Activated T-cell treated with anti-CD3 and anti-CD28 coated beads, Interleukin-2, amount 50 U/mL, for 72 hours (primary cell): ENCODE data around the gene COBLL1. TPM values are rescaled to one million over a fixed set of nuclear protein-coding genes. Genes with fewer than 3 reads are reported as not detected.

Experiments
- ATAC-seq, 2 donors: fragments of 150-1000 bp; cut with Tn5 transposase; replicated peaks in 1 of 2; 2 replicates each; pipeline ENCODE4 v1.10.0; 2021; ENCODE audit warnings: moderate library complexity in 2 of 2, mild to moderate bottlenecking in 1 of 2
- DNase-seq, 2 donors: peaks; one replicate each; pipeline ENCODE4 v3.0.0; 2021 to 2022; ENCODE audit warnings: mixed read lengths in 1 of 2
- H3K27ac Mint-ChIP-seq: one replicate; pipeline ENCODE4 v1.8.0; 2022; ENCODE audit warnings: mild to moderate bottlenecking, moderate library complexity, mixed read lengths
- H3K27me3 Mint-ChIP-seq: one replicate; pipeline ENCODE4 v1.8.0; 2022; ENCODE audit warnings: low read depth, mixed read lengths
- H3K36me3 Mint-ChIP-seq, 2 donors: one replicate each; pipeline ENCODE4 v1.8.0; 2022; ENCODE audit warnings: mixed read lengths in 2 of 2, mild to moderate bottlenecking in 1 of 2; ENCODE audit not compliant: insufficient read depth in 2 of 2
- H3K4me1 Mint-ChIP-seq: one replicate; pipeline ENCODE4 v1.8.0; 2022; ENCODE audit warnings: low read depth, mixed read lengths
- H3K4me3 Mint-ChIP-seq, 2 donors: one replicate each; pipeline ENCODE4 v1.8.0; 2022; ENCODE audit warnings: mild to moderate bottlenecking in 2 of 2, mixed read lengths in 2 of 2, moderate library complexity in 2 of 2
- H3K9me3 Mint-ChIP-seq, 2 donors: one replicate each; pipeline ENCODE4 v1.8.0; 2022; ENCODE audit warnings: mixed read lengths in 2 of 2
- total RNA-seq, 2 donors: library from RNA; stranded (reverse); gene quantifications; one replicate each; pipeline ENCODE4 v1.2.3, GENCODE V29; 2022

The COBLL1 gene
- total RNA-seq, 2 donors from 2014 or later = 0.23 to 0.58 TPM

- DNase-seq (no peak), ATAC-seq (no peak)
- Mint-ChIP-seq H3K4me1 (peaks cover 6% of the 10 kb centered on the region), H3K4me3 (no peak overlapping the region), H3K27ac (no peak overlapping the region), H3K36me3 (no peaks in the 10 kb centered on the region), H3K9me3 (peaks cover 3% of the 10 kb centered on the region in 2 donors), H3K27me3 (no peaks in the 10 kb centered on the region)
These were observed 60.2 kb downstream of the COBLL1 start for GRCh38 chr2:164781394-164781793.

GRCh38 chr2:164780611-164781178 is 60.9 kb downstream of the COBLL1 start:
- Mint-ChIP-seq H3K36me3 (no peaks in the 10 kb centered on the region), H3K9me3 (peaks cover 3% of the 10 kb centered on the region in 2 donors), H3K4me1 (peaks cover 6% of the 10 kb centered on the region), H3K4me3 (no peak overlapping the region), H3K27ac (no peak overlapping the region), H3K27me3 (peaks cover 5% of the 10 kb centered on the region)
- ATAC-seq (no peak), DNase-seq (no peak)

- no peak overlapping the region for H3K27ac Mint-ChIP-seq
- DNase-seq = no peak
These were observed 62.1 kb downstream of the COBLL1 start for GRCh38 chr2:164779383-164780057.

DNA sequence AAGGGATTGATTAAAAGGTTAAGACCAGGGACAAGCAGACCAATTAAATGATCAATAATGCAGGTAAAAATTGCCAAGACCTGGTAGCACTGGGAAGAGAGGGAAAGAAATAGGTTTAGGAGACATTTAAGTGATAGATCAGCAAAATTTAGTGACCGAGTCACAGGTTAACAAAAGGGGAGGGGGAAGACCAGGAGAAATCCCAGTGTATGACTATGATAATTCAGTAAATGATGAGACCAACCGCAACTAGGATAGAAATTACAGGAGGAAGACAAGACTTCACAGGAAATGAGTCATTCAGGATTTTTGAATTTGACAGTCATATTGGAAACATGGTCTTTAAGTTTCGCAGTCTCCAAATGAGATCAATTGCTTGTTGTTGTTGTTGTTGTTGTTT is 62.9 kb downstream of the COBLL1 start:
- DNase-seq (no peak), ATAC-seq (peak in 1 of 2 donors; percentile 76)
- peaks cover 5% of the 10 kb centered on the region for H3K27me3 Mint-ChIP-seq
- H3K9me3 Mint-ChIP-seq = peaks cover 3% of the 10 kb centered on the region in 2 donors
- H3K4me3 Mint-ChIP-seq = no peak overlapping the region
- no peak overlapping the region for H3K27ac Mint-ChIP-seq
- no peaks in the 10 kb centered on the region for H3K36me3 Mint-ChIP-seq
- peaks cover 6% of the 10 kb centered on the region for H3K4me1 Mint-ChIP-seq

More at GRCh38 chr2:164779383-164780057, 62.1 kb downstream of the COBLL1 start:
- Mint-ChIP-seq H3K4me3 (no peak overlapping the region), H3K27me3 (peaks cover 5% of the 10 kb centered on the region), H3K36me3 (no peaks in the 10 kb centered on the region), H3K9me3 (peaks cover 3% of the 10 kb centered on the region in 2 donors), H3K4me1 (peaks cover 6% of the 10 kb centered on the region)
- ATAC-seq = no peak

DNA sequence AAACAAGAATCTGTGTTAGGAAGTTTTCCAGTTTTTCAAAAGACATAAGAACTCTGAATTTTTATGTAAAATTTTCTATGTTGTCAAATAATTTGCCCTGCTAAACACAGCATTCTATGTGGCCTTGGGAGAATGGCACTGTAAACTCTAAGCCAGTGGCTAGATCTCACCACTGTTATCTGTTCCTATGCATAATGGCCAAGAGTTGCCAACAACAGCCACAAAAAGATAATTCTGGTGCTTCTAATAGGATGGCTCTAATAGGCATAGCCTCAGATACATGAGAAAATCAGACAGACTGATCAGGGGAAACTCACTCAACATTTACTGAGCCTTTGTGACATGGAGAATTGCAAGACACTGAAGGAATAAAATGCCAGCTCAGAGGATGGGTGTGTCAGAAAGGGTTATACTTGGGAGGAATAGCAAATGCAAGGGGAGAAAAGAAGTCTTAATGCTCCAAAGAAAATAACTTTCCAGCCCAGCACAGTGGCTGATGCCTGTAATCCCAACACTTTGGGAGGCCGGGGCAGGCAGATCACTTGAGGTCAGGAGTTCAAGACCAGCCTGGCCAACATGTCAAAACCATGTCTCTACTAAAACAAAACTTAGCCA is 63.7 kb downstream of the COBLL1 start:
- Mint-ChIP-seq H3K27ac (no peak overlapping the region), H3K4me1 (peaks cover 6% of the 10 kb centered on the region), H3K27me3 (peaks cover 5% of the 10 kb centered on the region), H3K9me3 (peaks cover 3% of the 10 kb centered on the region in 2 donors), H3K4me3 (no peak overlapping the region), H3K36me3 (no peaks in the 10 kb centered on the region)
- no peak for DNase-seq
- ATAC-seq = no peak

DNA sequence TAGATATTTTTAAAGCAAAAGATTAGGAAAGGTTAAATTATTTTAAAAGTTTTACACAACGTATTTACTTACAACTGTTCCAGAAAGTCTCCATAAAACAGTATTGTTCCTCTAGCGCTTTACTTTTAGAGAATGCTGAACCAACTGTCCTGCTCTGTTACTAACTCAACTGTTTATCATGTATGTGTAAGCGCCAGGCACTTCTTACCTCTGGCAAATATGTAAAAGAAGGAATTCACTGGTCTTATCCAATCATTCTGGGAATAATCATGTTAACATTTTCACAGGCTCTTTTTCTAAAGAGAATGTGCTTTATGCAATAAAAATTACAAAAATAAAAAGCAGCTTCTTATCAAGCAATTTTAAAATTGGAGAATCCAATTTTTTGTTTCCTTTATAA is 68.0 kb downstream of the COBLL1 start:
- Mint-ChIP-seq H3K4me1 (peaks cover 3% of the 10 kb centered on the region), H3K4me3 (no peak overlapping the region), H3K9me3 (peaks cover 1 to 3% of the 10 kb centered on the region in 2 donors), H3K27ac (no peak overlapping the region), H3K27me3 (peaks cover 15% of the 10 kb centered on the region), H3K36me3 (no peaks in the 10 kb centered on the region)
- no peak for ATAC-seq
- DNase-seq = no peak

- H3K9me3 Mint-ChIP-seq = peaks cover 0 to 3% of the 10 kb centered on the region in 2 donors
- H3K4me3 Mint-ChIP-seq = no peak overlapping the region
- no peak overlapping the region for H3K27ac Mint-ChIP-seq
- DNase-seq (no peak), ATAC-seq (no peak)
- peaks cover 15% of the 10 kb centered on the region for H3K27me3 Mint-ChIP-seq
- no peaks in the 10 kb centered on the region for H3K4me1 Mint-ChIP-seq
- H3K36me3 Mint-ChIP-seq = no peaks in the 10 kb centered on the region
These were observed 68.5 kb downstream of the COBLL1 start for GRCh38 chr2:164773091-164773490.

DNA sequence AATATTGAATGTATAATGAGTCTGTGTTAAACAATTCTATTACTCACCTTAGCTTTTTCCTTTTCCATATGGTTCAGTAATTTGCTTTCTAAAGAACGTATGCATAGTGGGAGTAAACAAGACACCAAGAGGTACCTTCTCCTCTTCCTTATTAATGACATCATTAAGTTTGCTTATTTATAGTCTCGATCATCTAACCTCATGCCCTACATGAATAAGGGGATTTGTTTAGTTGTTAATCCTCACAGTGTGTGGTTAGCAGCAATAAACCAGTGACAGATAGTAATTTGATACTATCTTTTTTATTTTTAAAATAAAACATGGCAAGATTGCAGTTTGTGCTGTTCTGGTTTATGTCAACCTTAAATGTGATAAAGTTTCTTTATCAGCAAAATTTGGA is 69.7 kb downstream of the COBLL1 start:
- ATAC-seq = no peak
- Mint-ChIP-seq H3K9me3 (no peaks in the 10 kb centered on the region), H3K4me1 (no peaks in the 10 kb centered on the region), H3K4me3 (no peak overlapping the region), H3K27ac (no peak overlapping the region), H3K27me3 (peaks cover 15% of the 10 kb centered on the region), H3K36me3 (no peaks in the 10 kb centered on the region)
- DNase-seq = no peak

DNA sequence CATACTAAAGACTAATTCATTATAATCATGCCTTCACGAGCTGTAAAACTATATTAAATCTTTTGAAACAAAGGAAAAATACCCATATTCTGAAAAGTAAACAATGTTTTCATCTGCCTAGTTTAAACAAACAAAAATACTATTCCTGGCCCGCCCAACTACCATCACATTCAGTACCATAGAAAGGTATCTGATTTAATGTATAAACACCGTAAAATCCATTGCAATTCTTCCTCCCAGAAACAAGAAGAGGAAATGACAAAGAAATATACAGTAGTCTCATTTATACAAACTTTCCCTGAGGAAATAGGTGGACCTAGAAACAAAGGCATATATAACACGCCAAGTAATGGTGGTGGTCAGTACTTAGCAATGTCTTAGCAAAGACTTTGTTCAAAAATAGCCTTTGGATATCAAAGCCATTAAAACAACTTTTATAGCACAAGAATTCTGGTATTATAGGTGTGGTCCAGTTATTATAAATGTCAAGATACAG is 71.2 kb downstream of the COBLL1 start:
- no peaks in the 10 kb centered on the region for H3K36me3 Mint-ChIP-seq
- H3K27me3 Mint-ChIP-seq = peaks cover 21% of the 10 kb centered on the region
- no peak for DNase-seq
- no peaks in the 10 kb centered on the region for H3K9me3 Mint-ChIP-seq
- no peak for ATAC-seq
- H3K27ac Mint-ChIP-seq = no peak overlapping the region
- no peak overlapping the region for H3K4me3 Mint-ChIP-seq
- no peaks in the 10 kb centered on the region for H3K4me1 Mint-ChIP-seq

GRCh38 chr2:164766954-164767320 is 74.7 kb downstream of the COBLL1 start:
- DNase-seq (no peak), ATAC-seq (no peak)
- Mint-ChIP-seq H3K9me3 (no peaks in the 10 kb centered on the region), H3K4me1 (peaks cover 6% of the 10 kb centered on the region), H3K27ac (no peak overlapping the region), H3K36me3 (no peaks in the 10 kb centered on the region), H3K4me3 (no peak overlapping the region), H3K27me3 (peaks cover 21% of the 10 kb centered on the region)

DNA sequence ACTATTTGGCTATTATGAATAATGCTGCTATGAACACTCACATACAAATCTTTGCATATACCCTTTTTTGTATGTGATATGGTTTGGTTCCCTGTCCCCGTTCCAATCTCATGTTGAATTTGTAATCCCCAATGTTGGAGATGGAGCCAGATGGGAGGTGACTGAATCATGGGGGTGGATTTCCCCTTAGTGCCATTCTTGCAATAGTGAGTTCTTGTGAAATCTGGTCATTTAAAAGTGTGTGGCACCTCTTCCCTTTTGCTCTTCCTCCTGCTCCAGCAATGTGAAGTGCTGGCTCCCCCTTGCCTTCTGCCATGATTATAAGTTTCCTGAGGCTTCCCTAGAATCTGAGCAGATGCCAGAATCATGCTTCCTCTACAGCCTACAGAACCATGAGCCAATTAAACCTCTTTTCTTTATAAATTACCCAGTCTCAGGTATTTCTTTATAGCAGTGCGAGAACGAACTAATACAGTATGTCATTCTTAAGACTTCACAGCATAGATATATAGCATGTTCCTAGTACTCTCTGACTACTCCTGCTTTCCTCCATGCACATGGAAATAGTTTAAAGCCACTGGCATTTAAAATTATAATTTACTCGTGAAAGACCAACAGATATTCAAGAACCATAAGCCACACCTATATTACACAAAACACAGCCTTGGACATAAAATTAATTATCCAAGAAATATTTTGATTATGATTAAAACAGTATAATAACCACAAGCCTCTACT is 75.2 kb downstream of the COBLL1 start:
- Mint-ChIP-seq H3K36me3 (no peaks in the 10 kb centered on the region), H3K27me3 (peaks cover 21% of the 10 kb centered on the region), H3K4me1 (peaks cover 11% of the 10 kb centered on the region), H3K27ac (no peak overlapping the region), H3K4me3 (no peak overlapping the region), H3K9me3 (no peaks in the 10 kb centered on the region)
- DNase-seq (no peak), ATAC-seq (no peak)

- DNase-seq = no peak
- Mint-ChIP-seq H3K36me3 (no peaks in the 10 kb centered on the region), H3K27ac (no peak overlapping the region), H3K4me3 (no peak overlapping the region), H3K27me3 (peaks cover 14% of the 10 kb centered on the region), H3K9me3 (no peaks in the 10 kb centered on the region), H3K4me1 (peaks cover 19% of the 10 kb centered on the region)
- no peak for ATAC-seq
These were observed 76.6 kb downstream of the COBLL1 start for GRCh38 chr2:164764996-164765395.

DNA sequence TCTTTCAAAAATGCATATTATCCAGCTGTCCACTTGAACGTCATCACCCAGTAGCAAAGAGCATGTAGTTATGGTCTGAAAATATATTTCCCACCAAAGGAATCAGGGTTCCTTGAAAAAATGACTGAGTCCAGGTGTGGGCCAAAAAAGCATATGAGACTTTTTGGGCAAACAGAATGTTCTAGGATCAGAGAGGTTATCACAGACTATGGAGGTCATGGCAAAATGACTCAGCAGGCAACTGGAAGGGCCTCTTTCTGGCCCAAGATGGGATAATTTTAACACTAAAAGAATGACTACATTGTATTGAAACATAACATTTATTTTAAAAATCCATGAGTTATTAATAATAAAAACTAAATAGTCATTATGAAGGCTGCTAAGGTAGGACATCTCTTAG is 77.1 kb downstream of the COBLL1 start:
- H3K36me3 Mint-ChIP-seq = no peaks in the 10 kb centered on the region
- H3K9me3 Mint-ChIP-seq = no peaks in the 10 kb centered on the region
- peaks cover 19% of the 10 kb centered on the region for H3K4me1 Mint-ChIP-seq

More for the DNA sequence above, 77.1 kb downstream of the COBLL1 start:
- H3K27ac Mint-ChIP-seq = no peak overlapping the region
- no peak for ATAC-seq
- no peak for DNase-seq
- peaks cover 11% of the 10 kb centered on the region for H3K27me3 Mint-ChIP-seq
- H3K4me3 Mint-ChIP-seq = no peak overlapping the region
